Measurements from ENCODE around the gene RNASEH1. TPM values are rescaled to one million over a fixed set of nuclear protein-coding genes. Genes with fewer than 3 reads are reported as not detected.
"Not testable (repeated sequence)": the region's sequence is repeated elsewhere in the genome, so short reads cannot be mapped to it uniquely, and the experiment has no call there.

The RNASEH1 gene
- total RNA-seq, 4 donors from 2014 or later = 28.1 to 46.2 (median 34.0) TPM

DNA sequence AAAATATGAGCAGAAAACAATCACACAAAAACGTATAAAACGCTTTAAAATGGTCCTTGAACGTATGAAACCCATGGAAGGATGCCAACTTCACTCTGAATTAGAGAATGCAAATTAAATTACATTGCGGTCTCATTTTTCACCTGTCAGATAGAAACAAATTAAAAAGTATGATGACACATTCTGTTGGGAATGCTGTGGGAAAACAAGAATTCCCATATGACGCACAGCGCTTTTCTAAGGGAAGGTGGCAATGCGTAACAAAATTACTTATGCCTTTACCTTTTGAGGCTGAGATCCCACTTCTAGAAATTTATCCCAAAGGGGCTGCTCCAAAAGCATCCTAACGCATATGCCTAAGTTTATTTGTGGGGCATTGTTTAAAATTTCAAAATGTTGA, 13.2 kb upstream of the RNASEH1 start:
- Histone ChIP-seq H3K27ac (no peak overlapping the region), H3K36me3 (peaks cover 0 to 3% of the 10 kb centered on the region in 2 donors), H3K4me1 (peaks cover 0 to 13% (median 4%) of the 10 kb centered on the region in 3 donors), H3K9me3 (no peaks in the 10 kb centered on the region), H3K4me3 (no peak overlapping the region), H3K27me3 (no peaks in the 10 kb centered on the region)
- ATAC-seq = no peak
- TF ChIP-seq, protein P1, sequence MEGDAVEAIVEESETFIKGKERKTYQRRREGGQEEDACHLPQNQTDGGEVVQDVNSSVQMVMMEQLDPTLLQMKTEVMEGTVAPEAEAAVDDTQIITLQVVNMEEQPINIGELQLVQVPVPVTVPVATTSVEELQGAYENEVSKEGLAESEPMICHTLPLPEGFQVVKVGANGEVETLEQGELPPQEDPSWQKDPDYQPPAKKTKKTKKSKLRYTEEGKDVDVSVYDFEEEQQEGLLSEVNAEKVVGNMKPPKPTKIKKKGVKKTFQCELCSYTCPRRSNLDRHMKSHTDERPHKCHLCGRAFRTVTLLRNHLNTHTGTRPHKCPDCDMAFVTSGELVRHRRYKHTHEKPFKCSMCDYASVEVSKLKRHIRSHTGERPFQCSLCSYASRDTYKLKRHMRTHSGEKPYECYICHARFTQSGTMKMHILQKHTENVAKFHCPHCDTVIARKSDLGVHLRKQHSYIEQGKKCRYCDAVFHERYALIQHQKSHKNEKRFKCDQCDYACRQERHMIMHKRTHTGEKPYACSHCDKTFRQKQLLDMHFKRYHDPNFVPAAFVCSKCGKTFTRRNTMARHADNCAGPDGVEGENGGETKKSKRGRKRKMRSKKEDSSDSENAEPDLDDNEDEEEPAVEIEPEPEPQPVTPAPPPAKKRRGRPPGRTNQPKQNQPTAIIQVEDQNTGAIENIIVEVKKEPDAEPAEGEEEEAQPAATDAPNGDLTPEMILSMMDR (IDR thresholded peaks at IDR 0.05) = no peak
- TF ChIP-seq EP300 (IDR thresholded peaks at IDR 0.05) (no peak), POLR2A (IDR thresholded peaks at IDR 0.05) (no peak), POLR2AphosphoS5 (IDR thresholded peaks at IDR 0.05) (no peak)
- 71 to 73% methylated on average over 8 of the region's 8 CpGs for WGBS, 2 donors (ENCODE audit: low coverage in 1 of 2)

DNA sequence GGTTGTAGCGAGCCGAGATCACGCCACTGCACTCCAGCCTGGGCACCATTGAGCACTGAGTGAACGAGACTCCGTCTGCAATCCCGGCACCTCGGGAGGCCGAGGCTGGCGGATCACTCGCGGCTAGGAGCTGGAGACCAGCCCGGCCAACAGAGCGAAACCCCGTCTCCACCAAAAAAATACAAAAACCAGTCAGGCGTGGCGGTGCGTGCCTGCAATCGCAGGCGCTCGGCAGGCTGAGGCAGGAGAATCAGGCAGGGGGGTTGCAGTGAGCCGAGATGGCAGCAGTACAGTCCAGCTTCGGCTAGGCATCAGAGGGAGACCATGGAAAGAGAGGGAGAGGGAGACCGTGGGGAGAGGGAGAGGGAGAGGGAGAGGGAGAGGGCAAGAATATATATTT, 11.5 kb upstream of the RNASEH1 start:
- not testable (repeated sequence) for H3K27ac ChIP-seq, ATAC-seq, H3K27me3 ChIP-seq, H3K4me1 ChIP-seq, H3K9me3 ChIP-seq, H3K36me3 ChIP-seq, H3K4me3 ChIP-seq
- WGBS, 2 donors (ENCODE audit: low coverage in 1 of 2) = 88% methylated on average over 4 of the region's 23 CpGs; no CpG with 5 or more reads in 1 of the 2 donors

DNA sequence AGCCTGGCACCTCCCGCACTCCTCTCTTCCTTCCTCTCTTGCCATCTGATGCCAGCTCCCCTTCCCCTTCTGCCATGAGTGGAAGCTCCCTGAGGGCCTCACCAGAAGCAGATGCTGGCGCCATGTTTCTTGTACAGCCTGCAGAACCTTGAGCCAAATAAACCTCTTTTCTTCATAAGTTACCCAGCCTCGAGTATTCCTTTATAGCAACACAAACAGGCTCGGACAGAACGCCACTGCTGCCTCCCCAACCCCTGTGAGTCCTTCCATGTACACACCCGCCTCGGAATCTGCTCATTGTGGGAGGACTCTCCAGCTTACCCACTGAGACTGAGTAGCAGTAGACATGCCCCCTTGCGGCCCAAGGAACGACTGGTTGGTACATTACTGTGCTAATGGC, 8.7 kb upstream of the RNASEH1 start:
- TF ChIP-seq POLR2AphosphoS5 (IDR thresholded peaks at IDR 0.05) (no peak), POLR2A (IDR thresholded peaks at IDR 0.05) (no peak), EP300 (IDR thresholded peaks at IDR 0.05) (no peak)
- TF ChIP-seq, protein P1 (IDR thresholded peaks at IDR 0.05) = no peak
- Histone ChIP-seq H3K4me1 (no peaks in the 10 kb centered on the region), H3K27ac (no peak overlapping the region), H3K27me3 (no peaks in the 10 kb centered on the region), H3K4me3 (no peak overlapping the region), H3K36me3 (no peaks in the 10 kb centered on the region), H3K9me3 (no peaks in the 10 kb centered on the region)
- WGBS, 2 donors (ENCODE audit: low coverage in 1 of 2) = 88 to 89% methylated on average over 4 to 6 of the region's 9 CpGs
- no peak for ATAC-seq

DNA sequence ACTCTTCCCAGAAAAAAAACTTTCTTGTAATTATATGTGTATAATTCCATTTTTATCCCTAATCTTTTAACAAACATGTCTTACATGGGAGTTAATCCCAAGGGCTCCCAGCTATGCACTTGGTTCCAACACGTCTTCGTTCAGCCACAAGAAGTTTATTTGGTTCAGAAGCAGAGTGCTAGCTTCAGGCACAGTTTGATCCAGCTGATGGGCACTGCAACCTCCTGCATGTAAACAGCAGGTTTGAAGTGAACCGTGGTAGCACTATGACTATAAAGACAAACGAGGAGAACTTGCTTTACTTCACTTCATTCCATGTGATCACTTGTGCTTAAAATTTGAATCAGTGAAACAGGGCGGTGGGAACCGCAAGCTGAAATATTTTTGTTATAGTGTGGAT, 7.0 kb upstream of the RNASEH1 start:
- H3K27ac ChIP-seq = no peak overlapping the region
- no peaks in the 10 kb centered on the region for H3K4me1 ChIP-seq
- H3K4me3 ChIP-seq = no peak overlapping the region
- no peaks in the 10 kb centered on the region for H3K27me3 ChIP-seq
- H3K9me3 ChIP-seq = no peaks in the 10 kb centered on the region
- no peak for ATAC-seq
- WGBS, 2 donors (ENCODE audit: low coverage in 1 of 2) = 79 to 89% methylated on average over 3 to 6 of the region's 6 CpGs
- no peak for TF ChIP-seq POLR2A (IDR thresholded peaks at IDR 0.05)
- TF ChIP-seq, protein P1 (IDR thresholded peaks at IDR 0.05) = no peak
- no peak for TF ChIP-seq POLR2AphosphoS5 (IDR thresholded peaks at IDR 0.05)
- no peak for TF ChIP-seq EP300 (IDR thresholded peaks at IDR 0.05)
- peaks cover 0 to 11% of the 10 kb centered on the region in 2 donors for H3K36me3 ChIP-seq

DNA sequence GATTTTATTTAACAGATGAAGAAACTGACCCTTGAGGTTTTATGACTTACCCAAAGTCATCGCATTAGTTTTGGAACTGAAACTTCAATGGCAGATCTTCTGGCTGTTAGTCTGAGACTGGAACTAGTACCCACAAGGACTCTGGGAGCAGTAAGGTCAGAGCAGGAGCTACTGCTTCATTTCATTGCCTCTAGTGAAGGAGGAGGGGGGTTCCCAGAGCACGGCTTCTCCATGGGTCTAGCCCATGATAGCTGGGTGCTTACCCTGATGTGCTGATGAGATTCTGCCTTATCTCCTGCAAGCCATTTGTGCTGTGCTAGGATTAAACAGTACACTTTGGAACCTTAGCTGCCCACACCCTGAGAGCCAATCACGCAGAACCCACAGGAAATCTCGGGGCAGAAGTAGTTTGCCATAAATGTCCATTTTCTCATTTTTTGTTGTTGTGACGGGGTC, 5.4 kb upstream of the RNASEH1 start:
- Histone ChIP-seq H3K36me3 (peaks cover 0 to 12% of the 10 kb centered on the region in 2 donors), H3K4me1 (peaks cover 0 to 10% (median 5%) of the 10 kb centered on the region in 3 donors), H3K9me3 (no peaks in the 10 kb centered on the region), H3K4me3 (no peak overlapping the region), H3K27ac (no peak overlapping the region), H3K27me3 (no peaks in the 10 kb centered on the region)
- ATAC-seq = no peak
- no peak for TF ChIP-seq POLR2A (IDR thresholded peaks at IDR 0.05)
- TF ChIP-seq EP300 (IDR thresholded peaks at IDR 0.05) = no peak
- WGBS, 2 donors (ENCODE audit: low coverage in 1 of 2) = 87 to 100% methylated on average over 2 to 3 of the region's 5 CpGs

DNA sequence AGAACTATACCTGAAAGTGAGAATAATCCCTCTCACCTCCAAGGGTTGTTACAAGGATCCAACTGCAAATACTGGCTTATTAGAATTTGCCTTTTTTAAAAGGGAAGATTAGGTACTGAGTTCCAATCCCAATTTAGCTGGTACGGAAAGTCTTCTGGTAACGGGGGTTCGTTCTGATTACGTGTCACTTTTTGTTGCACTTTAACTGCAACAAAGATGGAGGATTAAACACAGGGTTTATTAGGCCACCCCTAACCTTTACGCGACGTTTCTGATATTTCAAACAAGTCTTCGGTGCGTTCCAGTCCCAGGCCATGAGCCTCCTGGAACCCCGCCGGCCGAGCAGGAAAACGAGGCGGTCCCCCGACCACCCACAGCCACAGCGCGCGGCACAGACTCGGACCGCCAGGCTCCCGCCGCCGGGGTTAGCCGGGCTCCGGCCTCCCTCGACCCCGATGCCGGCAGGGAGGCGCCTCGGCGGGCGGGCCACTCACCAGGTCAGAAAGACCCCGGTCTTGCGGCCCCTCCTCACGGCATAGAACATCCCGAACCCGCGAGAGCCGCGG, 411 bp downstream of the RNASEH1 start:
- Histone ChIP-seq H3K27ac (peak overlapping the region; percentile 90 to 99 (median 92)), H3K9me3 (no peaks in the 10 kb centered on the region), H3K27me3 (no peaks in the 10 kb centered on the region), H3K4me1 (peaks cover 0 to 22% (median 15%) of the 10 kb centered on the region in 3 donors), H3K36me3 (peaks cover 0 to 53% of the 10 kb centered on the region in 2 donors), H3K4me3 (peak overlapping the region; percentile 72 to 88)
- 0 to 3% methylated on average over 4 to 14 of the region's 40 CpGs for WGBS, 2 donors (ENCODE audit: low coverage in 1 of 2)
- ATAC-seq = no peak
- TF ChIP-seq POLR2AphosphoS5 (IDR thresholded peaks at IDR 0.05) = no peak
- TF ChIP-seq, protein P1 (IDR thresholded peaks at IDR 0.05) = peak in 1 of 4 experiments; percentile 8
